ENCODE results near the gene B4GALNT3. TPM values are rescaled to one million over a fixed set of nuclear protein-coding genes. Genes with fewer than 3 reads are reported as not detected.

B4GALNT3 gene
- total RNA-seq, 2 experiments from 2014 or later, result 6.1 to 7.0 TPM

- CTCF ChIA-PET, result interaction anchor here (1.0 to 2.4 kb wide), 4 partner anchors 8 to 36 kb away, joined by 3 to 7 read pairs (median 4); no protein-coding TSS in a partner anchor
- no peaks in the 10 kb centered on the region for H3K9me3 Mint-ChIP-seq
These were observed 152.0 kb downstream of the B4GALNT3 start for GRCh38 chr12:611721-612120.

GRCh38 chr12:612293-612692 is 152.6 kb downstream of the B4GALNT3 start:
- H3K4me3 Mint-ChIP-seq, result no peak overlapping the region
- CTCF ChIA-PET, result interaction anchor here (1.0 to 1.3 kb wide), 3 partner anchors 10 to 36 kb away, joined by 3 to 5 read pairs (median 4); no protein-coding TSS in a partner anchor
- H3K36me3 Mint-ChIP-seq (ENCODE audit: low read depth), result no peaks in the 10 kb centered on the region
- DNase-seq, result no peak
- H3K27ac Mint-ChIP-seq, result no peak overlapping the region
- no peaks in the 10 kb centered on the region for H3K9me3 Mint-ChIP-seq
- POLR2A ChIA-PET, result interaction anchor here (0.6 kb wide), 1 partner anchor 53 kb away, joined by 3 read pairs; no protein-coding TSS in a partner anchor
- peaks cover 54% of the 10 kb centered on the region for H3K4me1 Mint-ChIP-seq
- no peaks in the 10 kb centered on the region for H3K27me3 Mint-ChIP-seq

More at GRCh38 chr12:611721-612120, 152.0 kb downstream of the B4GALNT3 start:
- Mint-ChIP-seq H3K4me3 (no peak overlapping the region), H3K27me3 (no peaks in the 10 kb centered on the region), H3K27ac (no peak overlapping the region), H3K4me1 (peaks cover 56% of the 10 kb centered on the region), H3K36me3 (ENCODE audit: low read depth) (no peaks in the 10 kb centered on the region)
- no peak for DNase-seq
- POLR2A ChIA-PET, result interaction anchor here (0.6 kb wide), 2 partner anchors 30 to 54 kb away, joined by 3 to 4 read pairs; no protein-coding TSS in a partner anchor

- no peak for DNase-seq
- Mint-ChIP-seq H3K36me3 (ENCODE audit: low read depth) (no peaks in the 10 kb centered on the region), H3K4me1 (peaks cover 52% of the 10 kb centered on the region), H3K27ac (no peak overlapping the region), H3K27me3 (no peaks in the 10 kb centered on the region), H3K4me3 (no peak overlapping the region), H3K9me3 (no peaks in the 10 kb centered on the region)
- ChIA-PET POLR2A (no interaction called here), CTCF (interaction anchor here (2.0 kb wide), 1 partner anchor 37 kb away, joined by 8 read pairs; no protein-coding TSS in a partner anchor)
These were observed 153.1 kb downstream of the B4GALNT3 start for GRCh38 chr12:612886-613285.

Other genes starting within 250 kb of the B4GALNT3 start
- not detected for gene SLC6A12, start 245.8 kb upstream of the B4GALNT3 start, total RNA-seq
- under 1 TPM; 0.15 to 0.19 TPM for gene SLC6A13, start 197.1 kb upstream of the B4GALNT3 start, total RNA-seq
- gene KDM5A, start 70.6 kb upstream of the B4GALNT3 start, total RNA-seq, result 10 to 100 TPM; 73.4 to 92.2 TPM
- 10 to 100 TPM; 14.6 TPM for gene CCDC77, start 58.3 kb upstream of the B4GALNT3 start, total RNA-seq
- gene NINJ2, start 203.5 kb downstream of the B4GALNT3 start, total RNA-seq, result 1 to 10 TPM; 6.7 to 7.4 TPM